ENCODE results near the gene SHH. TPM values are rescaled to one million over a fixed set of nuclear protein-coding genes. Genes with fewer than 3 reads are reported as not detected.
A peak's percentile ranks its signal among the peaks of the same experiment; 100 is the strongest.

SHH gene
- total RNA-seq, 5 donors from 2014 or later (not counting 1 experiment from before 2014, with no cell fraction given) = 0.06 TPM; not detected in 4

DNA sequence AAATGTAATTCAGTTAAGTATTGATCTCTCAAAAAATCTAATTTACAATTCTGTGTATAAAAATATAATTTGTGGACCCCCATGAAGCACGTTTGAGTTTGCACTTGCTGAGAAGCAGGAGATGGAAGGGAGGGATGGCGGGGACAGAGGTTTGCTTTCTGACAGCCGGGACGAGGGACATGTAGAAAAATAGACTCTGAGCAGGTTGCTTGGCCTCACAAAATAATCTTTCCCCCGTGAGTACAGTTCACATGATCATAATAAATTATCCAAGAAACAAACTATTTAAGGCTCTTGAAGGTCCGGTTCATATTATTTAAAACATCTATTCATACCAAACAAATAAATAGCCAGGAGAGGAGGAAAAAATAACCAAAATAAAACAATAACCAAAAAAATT is 10.0 kb downstream of the SHH start:
- Mint-ChIP-seq H3K4me1 (peaks cover 12 to 27% (median 19%) of the 10 kb centered on the region in 3 donors), H3K27me3 (peaks cover 42 to 66% of the 10 kb centered on the region in 2 donors), H3K9me3 (no peaks in the 10 kb centered on the region), H3K36me3 (no peaks in the 10 kb centered on the region), H3K27ac (no peak overlapping the region), H3K4me3 (peak overlapping the region in 2 of 3 donors; percentile 28 to 59)
- WGBS (ENCODE audit: insufficient coverage) = no CpG with 5 or more reads among the region's 6 CpGs
- Histone ChIP-seq H3K27me3 (replicated peaks in 1 of 2; ENCODE audit: control insufficient read depth in 2 of 2, extremely low read depth in 1 of 2, insufficient read depth in 2 of 2, low read length in 1 of 2) (peaks cover 14 to 77% of the 10 kb centered on the region in 2 experiments), H3K9me3 (no peaks in the 10 kb centered on the region), H3K27ac (ENCODE audit: low read length) (no peak overlapping the region), H3K4me3 (ENCODE audit: control insufficient read depth in 1 of 2, extremely low read depth in 1 of 2, low read length in 1 of 2) (no peak overlapping the region), H3K4me1 (ENCODE audit: control insufficient read depth in 1 of 2, extremely low read depth in 1 of 2, insufficient read depth in 2 of 2, low read length in 2 of 2) (peaks cover 9 to 29% of the 10 kb centered on the region in 2 experiments), H3K36me3 (ENCODE audit: control insufficient read depth in 2 of 2, extremely low read depth in 1 of 2, insufficient read depth in 1 of 2, low read length in 1 of 2) (no peaks in the 10 kb centered on the region)
- ChIA-PET POLR2A (no interaction called here), CTCF (no interaction called here)
- ATAC-seq (replicated peaks in 1 of 4) (no peak), DNase-seq (no peak)

DNA sequence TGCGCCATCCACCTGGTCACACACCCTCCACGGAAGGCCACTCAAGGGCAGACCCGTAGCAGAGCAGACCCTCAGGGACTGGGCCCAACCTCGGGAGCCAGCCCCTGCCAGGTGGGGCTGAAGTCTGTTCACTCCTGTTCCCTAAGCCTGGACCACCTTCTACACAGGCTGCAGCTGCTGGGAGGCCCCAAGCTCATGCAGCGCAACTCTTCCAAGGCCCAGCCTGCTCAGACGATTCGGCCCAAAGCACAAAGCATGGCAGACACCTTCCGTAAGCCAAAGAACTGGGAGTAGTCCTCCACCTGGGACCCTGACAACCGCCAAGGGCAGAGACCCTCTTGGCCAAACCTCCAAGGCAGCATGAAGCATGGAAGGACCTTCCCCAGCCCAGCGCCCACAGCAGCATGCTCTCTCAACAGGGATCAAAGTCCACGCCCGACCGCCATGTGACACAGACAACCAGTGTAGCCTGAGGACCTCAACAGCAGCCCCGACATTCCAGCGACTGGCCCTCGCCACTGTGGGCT is 11.5 kb downstream of the SHH start:
- H3K36me3 ChIP-seq (ENCODE audit: control insufficient read depth in 2 of 2, extremely low read depth in 1 of 2, insufficient read depth in 1 of 2, low read length in 1 of 2) = no peaks in the 10 kb centered on the region
- no peaks in the 10 kb centered on the region for H3K36me3 Mint-ChIP-seq
- no peaks in the 10 kb centered on the region for H3K9me3 ChIP-seq
- CTCF ChIA-PET = no interaction called here
- POLR2A ChIA-PET = no interaction called here
- peaks cover 14 to 76% of the 10 kb centered on the region in 2 experiments for H3K27me3 ChIP-seq (replicated peaks in 1 of 2; ENCODE audit: control insufficient read depth in 2 of 2, extremely low read depth in 1 of 2, insufficient read depth in 2 of 2, low read length in 1 of 2)
- no peak overlapping the region for H3K27ac Mint-ChIP-seq
- H3K4me1 ChIP-seq (ENCODE audit: control insufficient read depth in 1 of 2, extremely low read depth in 1 of 2, insufficient read depth in 2 of 2, low read length in 2 of 2) = peaks cover 8 to 32% of the 10 kb centered on the region in 2 experiments
- no peak overlapping the region for H3K4me3 Mint-ChIP-seq
- DNase-seq (no peak), ATAC-seq (replicated peaks in 1 of 4) (no peak)
- H3K9me3 Mint-ChIP-seq = no peaks in the 10 kb centered on the region
- H3K4me1 Mint-ChIP-seq = peaks cover 12 to 20% (median 12%) of the 10 kb centered on the region in 3 donors
- H3K27ac ChIP-seq (ENCODE audit: low read length) = no peak overlapping the region
- H3K4me3 ChIP-seq (ENCODE audit: control insufficient read depth in 1 of 2, extremely low read depth in 1 of 2, low read length in 1 of 2) = no peak overlapping the region
- 79% methylated on average over 16 of the region's 16 CpGs for WGBS (ENCODE audit: insufficient coverage)
- peaks cover 38 to 54% of the 10 kb centered on the region in 2 donors for H3K27me3 Mint-ChIP-seq

DNA sequence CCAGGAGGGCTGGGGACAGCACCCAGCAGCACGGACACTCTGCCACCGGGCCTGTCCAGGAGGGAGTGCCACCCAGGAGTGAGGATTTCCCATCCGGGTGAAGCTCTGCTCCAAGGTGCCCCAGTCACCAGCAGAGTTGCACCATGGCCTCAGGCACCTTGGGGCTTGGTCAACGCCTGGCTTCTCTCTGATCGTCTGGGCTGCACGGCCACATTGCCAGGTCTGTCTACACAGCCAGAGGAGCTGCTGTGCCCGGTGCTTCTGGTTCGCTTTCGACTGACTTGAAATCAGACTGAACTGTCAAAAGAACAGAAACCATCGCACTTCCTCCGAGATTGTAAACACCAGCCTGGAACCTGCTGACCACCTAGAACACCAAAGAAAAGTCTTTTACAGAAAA is 12.0 kb downstream of the SHH start:
- Histone ChIP-seq H3K36me3 (ENCODE audit: control insufficient read depth in 2 of 2, extremely low read depth in 1 of 2, insufficient read depth in 1 of 2, low read length in 1 of 2) (no peaks in the 10 kb centered on the region), H3K27ac (ENCODE audit: low read length) (no peak overlapping the region), H3K4me3 (ENCODE audit: control insufficient read depth in 1 of 2, extremely low read depth in 1 of 2, low read length in 1 of 2) (no peak overlapping the region), H3K27me3 (replicated peaks in 1 of 2; ENCODE audit: control insufficient read depth in 2 of 2, extremely low read depth in 1 of 2, insufficient read depth in 2 of 2, low read length in 1 of 2) (peaks cover 13 to 77% of the 10 kb centered on the region in 2 experiments), H3K9me3 (no peaks in the 10 kb centered on the region), H3K4me1 (ENCODE audit: control insufficient read depth in 1 of 2, extremely low read depth in 1 of 2, insufficient read depth in 2 of 2, low read length in 2 of 2) (peaks cover 8 to 27% of the 10 kb centered on the region in 2 experiments)
- Mint-ChIP-seq H3K4me1 (peaks cover 11 to 20% (median 12%) of the 10 kb centered on the region in 3 donors), H3K4me3 (no peak overlapping the region), H3K9me3 (no peaks in the 10 kb centered on the region), H3K27ac (no peak overlapping the region), H3K27me3 (peaks cover 38 to 55% of the 10 kb centered on the region in 2 donors), H3K36me3 (no peaks in the 10 kb centered on the region)
- ChIA-PET POLR2A (no interaction called here), CTCF (no interaction called here)
- DNase-seq (no peak), ATAC-seq (replicated peaks in 1 of 4) (no peak)
- 92% methylated on average over 7 of the region's 11 CpGs for WGBS (ENCODE audit: insufficient coverage)

DNA sequence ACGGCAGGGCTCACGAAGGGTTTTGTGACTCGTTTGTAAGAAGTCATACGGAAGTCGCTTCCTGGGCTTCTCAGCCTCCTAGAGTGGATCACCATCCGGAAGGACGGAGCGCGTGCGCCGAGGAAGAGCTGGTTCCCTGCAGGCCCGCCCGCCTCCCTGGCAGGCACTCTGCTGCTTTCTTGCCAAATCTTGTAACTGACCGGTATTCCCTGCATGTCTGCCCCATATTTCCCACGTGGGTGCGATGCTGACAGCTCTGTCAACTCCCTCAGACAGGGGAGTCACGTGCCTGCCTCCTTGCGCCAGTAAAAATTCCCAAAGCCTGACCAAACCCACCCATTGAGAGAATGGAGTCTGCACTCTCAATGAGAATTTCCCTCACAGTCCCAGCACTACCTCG is 12.7 kb downstream of the SHH start:
- Mint-ChIP-seq H3K4me1 (peaks cover 10 to 17% (median 12%) of the 10 kb centered on the region in 3 donors), H3K4me3 (no peak overlapping the region), H3K9me3 (no peaks in the 10 kb centered on the region), H3K36me3 (no peaks in the 10 kb centered on the region), H3K27me3 (peaks cover 38 to 55% of the 10 kb centered on the region in 2 donors), H3K27ac (no peak overlapping the region)
- Histone ChIP-seq H3K36me3 (ENCODE audit: control insufficient read depth in 2 of 2, extremely low read depth in 1 of 2, insufficient read depth in 1 of 2, low read length in 1 of 2) (no peaks in the 10 kb centered on the region), H3K27ac (ENCODE audit: low read length) (no peak overlapping the region), H3K4me3 (ENCODE audit: control insufficient read depth in 1 of 2, extremely low read depth in 1 of 2, low read length in 1 of 2) (no peak overlapping the region), H3K9me3 (no peaks in the 10 kb centered on the region), H3K27me3 (replicated peaks in 1 of 2; ENCODE audit: control insufficient read depth in 2 of 2, extremely low read depth in 1 of 2, insufficient read depth in 2 of 2, low read length in 1 of 2) (peaks cover 11 to 71% of the 10 kb centered on the region in 2 experiments), H3K4me1 (ENCODE audit: control insufficient read depth in 1 of 2, extremely low read depth in 1 of 2, insufficient read depth in 2 of 2, low read length in 2 of 2) (peaks cover 8 to 20% of the 10 kb centered on the region in 2 experiments)
- DNase-seq (no peak), ATAC-seq (replicated peaks in 1 of 4) (no peak)
- 63% methylated on average over 18 of the region's 19 CpGs for WGBS (ENCODE audit: insufficient coverage)
- POLR2A ChIA-PET = no interaction called here
- CTCF ChIA-PET = no interaction called here

DNA sequence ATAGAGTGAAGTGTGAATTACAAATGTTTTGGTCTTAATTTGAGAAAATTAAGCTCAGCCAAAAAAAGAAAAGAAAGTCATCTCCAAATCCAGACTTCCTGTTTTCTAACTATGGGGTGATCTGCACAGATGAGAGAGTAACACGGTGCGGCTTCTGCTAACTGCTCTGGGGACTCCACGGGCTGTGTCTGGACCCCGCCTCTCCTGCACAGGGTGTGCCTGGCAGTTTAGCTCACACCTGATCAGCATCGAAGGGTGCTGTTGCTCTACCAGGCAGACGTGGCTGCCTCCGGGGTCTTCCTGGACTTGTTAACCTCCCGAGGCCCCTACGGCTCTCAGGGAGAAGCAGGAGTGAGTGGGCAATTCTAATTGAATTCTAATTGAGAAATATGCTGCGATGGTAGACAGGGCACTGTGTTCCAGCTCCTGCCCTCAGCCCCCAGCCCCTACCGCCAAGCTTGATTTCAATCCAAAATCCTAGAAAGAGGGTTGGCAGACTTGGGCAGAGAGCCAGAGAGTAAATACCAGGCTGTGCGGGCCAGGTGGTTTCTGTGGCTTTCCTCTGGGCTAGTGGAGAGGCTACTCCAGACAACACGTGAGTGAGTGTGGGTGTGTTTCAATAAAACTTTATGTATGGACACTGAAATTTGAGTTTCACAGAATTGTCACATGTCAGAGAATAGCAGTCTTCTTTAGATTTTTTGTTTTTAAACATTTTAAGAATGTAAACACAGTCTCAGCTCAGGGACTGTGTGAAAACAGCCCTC is 13.4 kb downstream of the SHH start:
- Histone ChIP-seq H3K9me3 (no peaks in the 10 kb centered on the region), H3K4me3 (ENCODE audit: control insufficient read depth in 1 of 2, extremely low read depth in 1 of 2, low read length in 1 of 2) (no peak overlapping the region), H3K4me1 (ENCODE audit: control insufficient read depth in 1 of 2, extremely low read depth in 1 of 2, insufficient read depth in 2 of 2, low read length in 2 of 2) (peaks cover 4 to 16% of the 10 kb centered on the region in 2 experiments), H3K27me3 (replicated peaks in 1 of 2; ENCODE audit: control insufficient read depth in 2 of 2, extremely low read depth in 1 of 2, insufficient read depth in 2 of 2, low read length in 1 of 2) (peaks cover 11 to 65% of the 10 kb centered on the region in 2 experiments), H3K36me3 (ENCODE audit: control insufficient read depth in 2 of 2, extremely low read depth in 1 of 2, insufficient read depth in 1 of 2, low read length in 1 of 2) (no peaks in the 10 kb centered on the region), H3K27ac (ENCODE audit: low read length) (no peak overlapping the region)
- CTCF ChIA-PET = no interaction called here
- no peaks in the 10 kb centered on the region for H3K36me3 Mint-ChIP-seq
- DNase-seq (no peak), ATAC-seq (replicated peaks in 1 of 4) (no peak)
- peaks cover 7 to 14% (median 12%) of the 10 kb centered on the region in 3 donors for H3K4me1 Mint-ChIP-seq
- POLR2A ChIA-PET = no interaction called here
- H3K9me3 Mint-ChIP-seq = no peaks in the 10 kb centered on the region
- H3K27ac Mint-ChIP-seq = no peak overlapping the region
- H3K27me3 Mint-ChIP-seq = peaks cover 34 to 51% of the 10 kb centered on the region in 2 donors
- WGBS (ENCODE audit: insufficient coverage) = 15% methylated on average over 7 of the region's 13 CpGs
- no peak overlapping the region for H3K4me3 Mint-ChIP-seq

DNA sequence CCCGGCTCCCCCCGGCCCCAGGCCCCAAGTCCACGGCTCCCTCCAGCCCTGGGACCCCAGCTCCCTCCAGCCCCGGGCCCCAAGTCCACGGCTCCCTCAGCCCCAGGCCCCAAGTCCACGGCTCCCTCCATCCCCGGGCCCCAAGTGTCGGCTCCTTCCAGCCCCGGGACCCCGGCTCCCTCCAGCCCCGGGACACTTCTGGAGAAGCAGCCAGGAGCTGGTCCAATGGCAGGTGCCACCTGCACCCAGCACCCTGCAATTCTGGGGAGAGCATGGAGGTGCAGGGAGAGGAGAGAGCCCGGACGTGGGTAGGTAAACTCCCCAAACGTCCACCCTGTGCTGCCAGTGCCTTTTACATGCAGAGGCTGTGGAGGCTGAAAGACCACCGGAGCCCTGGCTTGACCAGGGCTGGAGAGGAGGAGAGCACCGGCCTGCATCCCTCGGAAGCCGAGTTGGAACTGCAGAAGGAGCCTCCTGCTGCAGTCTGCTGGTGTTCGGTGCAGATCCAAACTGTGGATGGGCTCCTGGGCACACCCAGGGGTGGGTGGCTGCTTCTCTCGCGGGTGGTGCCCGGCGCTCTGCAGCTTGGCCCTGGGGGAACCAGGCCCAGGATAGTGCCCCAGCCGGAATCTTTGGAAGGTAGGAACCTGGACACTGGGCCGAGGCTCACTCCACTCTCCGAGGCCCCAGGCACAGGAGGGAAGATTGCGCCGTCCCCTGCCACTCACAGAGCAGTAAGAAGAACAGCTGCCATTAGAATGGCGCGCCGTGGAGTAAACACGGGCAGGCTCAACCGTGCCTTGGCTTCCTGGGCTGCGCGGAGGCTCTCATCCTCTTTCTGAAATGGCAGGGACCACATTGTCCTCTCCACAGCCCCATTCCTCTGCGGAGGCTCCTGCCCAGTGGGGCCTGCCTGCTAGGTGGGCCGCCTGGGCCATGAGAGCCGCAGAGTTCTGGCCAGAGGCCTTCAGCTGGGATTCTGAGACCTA is 14.7 kb downstream of the SHH start:
- peaks cover 11 to 59% of the 10 kb centered on the region in 2 experiments for H3K27me3 ChIP-seq (replicated peaks in 1 of 2; ENCODE audit: control insufficient read depth in 2 of 2, extremely low read depth in 1 of 2, insufficient read depth in 2 of 2, low read length in 1 of 2)
- H3K4me1 ChIP-seq (ENCODE audit: control insufficient read depth in 1 of 2, extremely low read depth in 1 of 2, insufficient read depth in 2 of 2, low read length in 2 of 2) = peaks cover 0 to 10% of the 10 kb centered on the region in 2 experiments
- peak in 3 of 4 experiments; percentile 18 to 28 (median 18) for ATAC-seq (replicated peaks in 1 of 4)
- no peak overlapping the region for H3K27ac Mint-ChIP-seq
- WGBS (ENCODE audit: insufficient coverage) = 82% methylated on average over 30 of the region's 38 CpGs
- no peaks in the 10 kb centered on the region for H3K36me3 ChIP-seq (ENCODE audit: control insufficient read depth in 2 of 2, extremely low read depth in 1 of 2, insufficient read depth in 1 of 2, low read length in 1 of 2)
- no peaks in the 10 kb centered on the region for H3K36me3 Mint-ChIP-seq
- H3K9me3 ChIP-seq = no peaks in the 10 kb centered on the region
- H3K27me3 Mint-ChIP-seq = peaks cover 34 to 45% of the 10 kb centered on the region in 2 donors
- no peak overlapping the region for H3K4me3 ChIP-seq (ENCODE audit: control insufficient read depth in 1 of 2, extremely low read depth in 1 of 2, low read length in 1 of 2)
- peaks cover 5 to 11% (median 8%) of the 10 kb centered on the region in 3 donors for H3K4me1 Mint-ChIP-seq
- H3K4me3 Mint-ChIP-seq = no peak overlapping the region
- POLR2A ChIA-PET = no interaction called here
- H3K9me3 Mint-ChIP-seq = no peaks in the 10 kb centered on the region
- no peak for DNase-seq
- no peak overlapping the region for H3K27ac ChIP-seq (ENCODE audit: low read length)
- CTCF ChIA-PET = interaction anchor here (0.5 to 1.2 kb wide), 9 partner anchors 150 to 1032 kb away, joined by 3 to 5 read pairs (median 4); no protein-coding TSS in a partner anchor

All from T-cell (primary cell).